ENCODE measurements around the gene VCX3B. TPM values are rescaled to one million over a fixed set of nuclear protein-coding genes. Genes with fewer than 3 reads are reported as not detected.
"Not testable (repeated sequence)": the region's sequence is repeated elsewhere in the genome, so short reads cannot be mapped to it uniquely, and the experiment has no call there.

VCX3B gene
- total RNA-seq, result not detected

DNA sequence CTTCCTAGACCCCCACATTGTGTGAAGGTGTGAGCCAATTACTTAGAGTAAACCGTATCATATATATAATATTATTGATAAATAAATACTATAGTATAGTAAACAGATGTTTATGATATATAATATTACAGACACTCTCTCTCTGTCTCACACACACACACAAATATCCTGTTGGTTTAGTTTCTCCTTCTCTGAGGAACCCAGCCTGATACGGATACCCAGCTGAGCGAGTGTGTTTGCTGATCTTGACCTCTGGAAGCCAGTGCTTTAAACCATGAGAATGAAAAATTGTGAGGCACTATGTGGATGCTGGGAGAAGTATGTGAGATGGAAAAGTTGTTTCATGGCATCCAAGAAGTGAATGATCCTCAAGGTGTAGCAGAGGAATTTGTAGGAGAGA, at the start of gene VCX3B:
Gene VCX3B (plus strand): TSS at position 301 of the 400 bp plus-strand sequence. CDS start 621 bp downstream, outside the sequence.
- H3K36me3 ChIP-seq; intact Hi-C loops (cut with DNase I; ENCODE audit: low total_unique reads); DNase-seq; H3K9me3 ChIP-seq; H3K4me3 ChIP-seq; H3K4me1 ChIP-seq; H3K27me3 ChIP-seq; H3K27ac ChIP-seq: not testable (repeated sequence)

GRCh38 chrX:8418301-8418700, 46.3 kb upstream of the VCX3B start:
- Histone ChIP-seq H3K36me3 (no peaks in the 10 kb centered on the region), H3K4me3 (no peak overlapping the region), H3K27me3 (no peaks in the 10 kb centered on the region), H3K27ac (no peak overlapping the region), H3K9me3 (no peaks in the 10 kb centered on the region), H3K4me1 (no peaks in the 10 kb centered on the region)
- intact Hi-C loops (cut with DNase I; ENCODE audit: low total_unique reads), result no loop called here
- DNase-seq, result no peak
- TF ChIP-seq POLR2A (IDR thresholded peaks at IDR 0.05), result no peak
- TF ChIP-seq, protein P1, sequence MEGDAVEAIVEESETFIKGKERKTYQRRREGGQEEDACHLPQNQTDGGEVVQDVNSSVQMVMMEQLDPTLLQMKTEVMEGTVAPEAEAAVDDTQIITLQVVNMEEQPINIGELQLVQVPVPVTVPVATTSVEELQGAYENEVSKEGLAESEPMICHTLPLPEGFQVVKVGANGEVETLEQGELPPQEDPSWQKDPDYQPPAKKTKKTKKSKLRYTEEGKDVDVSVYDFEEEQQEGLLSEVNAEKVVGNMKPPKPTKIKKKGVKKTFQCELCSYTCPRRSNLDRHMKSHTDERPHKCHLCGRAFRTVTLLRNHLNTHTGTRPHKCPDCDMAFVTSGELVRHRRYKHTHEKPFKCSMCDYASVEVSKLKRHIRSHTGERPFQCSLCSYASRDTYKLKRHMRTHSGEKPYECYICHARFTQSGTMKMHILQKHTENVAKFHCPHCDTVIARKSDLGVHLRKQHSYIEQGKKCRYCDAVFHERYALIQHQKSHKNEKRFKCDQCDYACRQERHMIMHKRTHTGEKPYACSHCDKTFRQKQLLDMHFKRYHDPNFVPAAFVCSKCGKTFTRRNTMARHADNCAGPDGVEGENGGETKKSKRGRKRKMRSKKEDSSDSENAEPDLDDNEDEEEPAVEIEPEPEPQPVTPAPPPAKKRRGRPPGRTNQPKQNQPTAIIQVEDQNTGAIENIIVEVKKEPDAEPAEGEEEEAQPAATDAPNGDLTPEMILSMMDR (IDR thresholded peaks at IDR 0.05), result no peak

GRCh38 chrX:8424912-8425311, 39.7 kb upstream of the VCX3B start:
- H3K27me3 ChIP-seq, result no peaks in the 10 kb centered on the region
- no peaks in the 10 kb centered on the region for H3K36me3 ChIP-seq
- no peaks in the 10 kb centered on the region for H3K4me1 ChIP-seq
- no peak overlapping the region for H3K27ac ChIP-seq
- H3K4me3 ChIP-seq, result no peak overlapping the region
- intact Hi-C loops (cut with DNase I; ENCODE audit: low total_unique reads), result no loop called here
- H3K9me3 ChIP-seq, result no peaks in the 10 kb centered on the region
- TF ChIP-seq, protein P1 (IDR thresholded peaks at IDR 0.05), result no peak
- no peak for TF ChIP-seq POLR2A (IDR thresholded peaks at IDR 0.05)
- DNase-seq, result no peak

- Histone ChIP-seq H3K36me3 (no peaks in the 10 kb centered on the region), H3K9me3 (no peaks in the 10 kb centered on the region), H3K4me3 (no peak overlapping the region), H3K27me3 (peaks cover 0 to 4% of the 10 kb centered on the region in 2 donors), H3K4me1 (no peaks in the 10 kb centered on the region), H3K27ac (no peak overlapping the region)
- no peak for DNase-seq
- TF ChIP-seq, protein P1 (IDR thresholded peaks at IDR 0.05), result no peak
- no peak for TF ChIP-seq POLR2A (IDR thresholded peaks at IDR 0.05)
- intact Hi-C loops (cut with DNase I; ENCODE audit: low total_unique reads), result no loop called here
Measured at GRCh38 chrX:8429692-8430249, 34.9 kb upstream of the VCX3B start.

DNA sequence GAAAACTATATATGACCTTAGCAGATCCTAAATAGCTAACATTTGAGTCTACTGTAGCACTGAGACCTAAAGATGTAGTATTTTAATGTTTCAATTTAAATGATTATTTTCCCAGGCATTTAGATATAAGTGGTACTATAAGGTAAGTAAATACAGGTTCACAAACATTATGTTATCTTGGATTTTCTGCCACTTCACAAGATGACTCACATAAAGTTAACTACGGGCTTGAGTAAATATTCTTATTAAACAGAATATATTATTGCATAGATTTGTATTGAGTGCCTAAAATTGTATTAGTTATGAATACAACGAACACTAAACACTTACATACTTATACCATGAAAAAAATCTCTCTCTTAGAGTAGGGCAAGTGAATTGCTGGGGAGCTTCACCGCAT, 34.2 kb upstream of the VCX3B start:
- Histone ChIP-seq H3K36me3 (no peaks in the 10 kb centered on the region), H3K27ac (no peak overlapping the region), H3K4me1 (no peaks in the 10 kb centered on the region), H3K9me3 (no peaks in the 10 kb centered on the region), H3K27me3 (peaks cover 0 to 4% of the 10 kb centered on the region in 2 donors), H3K4me3 (no peak overlapping the region)
- intact Hi-C loops (cut with DNase I; ENCODE audit: low total_unique reads), result no loop called here
- TF ChIP-seq POLR2A (IDR thresholded peaks at IDR 0.05), result no peak
- TF ChIP-seq, protein P1 (IDR thresholded peaks at IDR 0.05), result no peak
- DNase-seq, result no peak

GRCh38 chrX:8432396-8432795, 32.2 kb upstream of the VCX3B start:
- Histone ChIP-seq H3K9me3 (no peaks in the 10 kb centered on the region), H3K27ac (no peak overlapping the region), H3K27me3 (peaks cover 0 to 4% of the 10 kb centered on the region in 2 donors), H3K4me3 (no peak overlapping the region), H3K4me1 (no peaks in the 10 kb centered on the region), H3K36me3 (no peaks in the 10 kb centered on the region)
- no peak for DNase-seq
- intact Hi-C loops (cut with DNase I; ENCODE audit: low total_unique reads), result no loop called here
- TF ChIP-seq, protein P1 (IDR thresholded peaks at IDR 0.05), result no peak
- no peak for TF ChIP-seq POLR2A (IDR thresholded peaks at IDR 0.05)

Data from uterus (tissue), 4 donors.